ENCODE results near the gene SLC30A10. TPM values are rescaled to one million over a fixed set of nuclear protein-coding genes. Genes with fewer than 3 reads are reported as not detected.

The SLC30A10 gene
- total and polyA plus RNA-seq, 2 of the 13 experiments (the other 11 are each of a cell fraction or from before 2014, with no cell fraction given) = 20.9 to 30.2 TPM

- TF ChIP-seq NCOA2 (CRISPR knock-in tag; IDR thresholded peaks at IDR 0.05) (no peak), ZNF776 (CRISPR knock-in tag; IDR thresholded peaks at IDR 0.05) (no peak), ZFP36L2 (CRISPR knock-in tag; IDR thresholded peaks at IDR 0.05) (no peak), SRY (CRISPR knock-in tag; IDR thresholded peaks at IDR 0.05) (no peak), ZSCAN25 (CRISPR knock-in tag; IDR thresholded peaks at IDR 0.05) (peak; percentile 63; the same call in 1 of the 2 replicates), ZNF576 (CRISPR knock-in tag; IDR thresholded peaks at IDR 0.05) (0 out of 2 replicates have a peak, but pooled peaks have one; percentile 22), ZNF234 (CRISPR knock-in tag; conservative IDR thresholded peaks at IDR 0.05) (no peak), SP2 (CRISPR knock-in tag; IDR thresholded peaks at IDR 0.05) (no peak), ZNF746 (CRISPR knock-in tag; IDR thresholded peaks at IDR 0.05) (peak; percentile 6), NFE2L1 (CRISPR knock-in tag; IDR thresholded peaks at IDR 0.05; ENCODE audit: borderline replicate concordance) (no peak), MEIS2 (CRISPR knock-in tag; IDR thresholded peaks at IDR 0.05) (no peak), RCOR2 (CRISPR knock-in tag; IDR thresholded peaks at IDR 0.05) (0 out of 2 replicates have a peak, but pooled peaks have one; percentile 29), ZFX (CRISPR knock-in tag; IDR thresholded peaks at IDR 0.05; ENCODE audit: low read depth) (peak; percentile 13; the same call in 1 of the 2 replicates), ZHX2 (IDR thresholded peaks at IDR 0.05; ENCODE audit: low read depth) (0 out of 2 replicates have a peak, but pooled peaks have one; percentile 14), ZHX2 (CRISPR knock-in tag; IDR thresholded peaks at IDR 0.05; ENCODE audit: borderline replicate concordance) (no peak), MLXIP (CRISPR knock-in tag; IDR thresholded peaks at IDR 0.05; ENCODE audit: borderline replicate concordance) (no peak), ZNF44 (CRISPR knock-in tag; IDR thresholded peaks at IDR 0.05) (0 out of 2 replicates have a peak, but pooled peaks have one; percentile 54), MIXL1 (CRISPR knock-in tag; IDR thresholded peaks at IDR 0.05) (peak; percentile 65; the same call in 1 of the 2 replicates), PHF20 (CRISPR knock-in tag; IDR thresholded peaks at IDR 0.05) (peak; percentile 44; the same call in 1 of the 2 replicates)
- TF ChIP-seq, protein P1, sequence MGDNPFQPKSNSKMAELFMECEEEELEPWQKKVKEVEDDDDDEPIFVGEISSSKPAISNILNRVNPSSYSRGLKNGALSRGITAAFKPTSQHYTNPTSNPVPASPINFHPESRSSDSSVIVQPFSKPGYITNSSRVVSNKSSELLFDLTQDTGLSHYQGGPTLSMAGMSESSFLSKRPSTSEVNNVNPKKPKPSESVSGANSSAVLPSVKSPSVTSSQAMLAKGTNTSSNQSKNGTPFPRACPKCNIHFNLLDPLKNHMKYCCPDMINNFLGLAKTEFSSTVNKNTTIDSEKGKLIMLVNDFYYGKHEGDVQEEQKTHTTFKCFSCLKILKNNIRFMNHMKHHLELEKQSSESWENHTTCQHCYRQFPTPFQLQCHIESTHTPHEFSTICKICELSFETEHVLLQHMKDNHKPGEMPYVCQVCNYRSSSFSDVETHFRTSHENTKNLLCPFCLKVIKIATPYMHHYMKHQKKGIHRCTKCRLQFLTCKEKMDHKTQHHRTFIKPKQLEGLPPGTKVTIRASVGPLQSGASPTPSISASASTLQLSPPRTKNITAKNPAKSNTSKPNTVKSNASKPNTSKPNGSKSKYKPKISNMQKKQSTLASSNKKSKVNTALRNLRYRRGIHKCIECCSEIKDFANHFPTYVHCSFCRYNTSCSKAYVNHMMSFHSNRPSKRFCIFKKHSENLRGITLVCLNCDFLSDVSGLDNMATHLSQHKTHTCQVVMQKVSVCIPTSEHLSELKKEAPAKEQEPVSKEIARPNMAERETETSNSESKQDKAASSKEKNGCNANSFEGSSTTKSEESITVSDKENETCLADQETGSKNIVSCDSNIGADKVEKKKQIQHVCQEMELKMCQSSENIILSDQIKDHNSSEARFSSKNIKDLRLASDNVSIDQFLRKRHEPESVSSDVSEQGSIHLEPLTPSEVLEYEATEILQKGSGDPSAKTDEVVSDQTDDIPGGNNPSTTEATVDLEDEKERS (CRISPR knock-in tag; IDR thresholded peaks at IDR 0.05) = no peak
These were observed 398 bp upstream of the SLC30A10 start (continued) for GRCh38 chr1:219928791-219929118.
